AG04450 (cell line): ENCODE measurements around the gene CHML. TPM values are rescaled to one million over a fixed set of nuclear protein-coding genes. Genes with fewer than 3 reads are reported as not detected.

Experiments used
- CTCF ChIA-PET: fragments of 300-600, 350-600 bp; formaldehyde crosslinking; extraction: SDS; loops from one replicate; lab custom pipeline; 2022; ENCODE audit warnings: antibody characterized with exemption, inconsistent platforms; lab: Charles Lee
- POLR2A ChIA-PET: fragments of 350-600 bp; formaldehyde crosslinking; extraction: SDS; loops from one replicate; lab custom pipeline; 2021; ENCODE audit warnings: antibody characterized with exemption, inconsistent platforms; lab: Yijun Ruan, JAX
- DNase-seq: peaks from one replicate; pipeline ENCODE4 v3.0.0-alpha.2; 2011; ENCODE audit warnings: low read depth, low spot score
- H3K27ac ChIP-seq: one replicate; pipeline ENCODE4 v1.5.1; 2012; ENCODE audit warnings: low read depth, low read length, control low read depth
- H3K27me3 ChIP-seq: one replicate; pipeline ENCODE4 v1.6.0; 2012; ENCODE audit warnings: low read length; ENCODE audit not compliant: control insufficient read depth, insufficient read depth
- H3K4me3 ChIP-seq: 2 replicates; pipeline ENCODE4 v1.5.1; 2011; ENCODE audit warnings: mild to moderate bottlenecking, low read depth, low read length, control low read depth
- H3K9me3 ChIP-seq: 2 replicates; pipeline ENCODE4 v1.5.1; 2012; ENCODE audit warnings: low read length; ENCODE audit not compliant: control insufficient read depth, insufficient read depth
- polyA plus RNA-seq: library from polyadenylated mRNA; depleted of rRNA; stranded (reverse); fragments of >200 nt; gene quantifications from 2 replicates; pipeline ENCODE4 v1.2.3, GENCODE V29; 2011
- TF ChIP-seq, protein P1 (sequence below): IDR thresholded peaks from 2 replicates; pipeline ENCODE4 v1.5.1; 2011; ENCODE audit warnings: low read depth, low read length, control low read depth, inconsistent platforms

Gene CHML
- polyA plus RNA-seq, 1 experiment = 17.1 TPM

DNA sequence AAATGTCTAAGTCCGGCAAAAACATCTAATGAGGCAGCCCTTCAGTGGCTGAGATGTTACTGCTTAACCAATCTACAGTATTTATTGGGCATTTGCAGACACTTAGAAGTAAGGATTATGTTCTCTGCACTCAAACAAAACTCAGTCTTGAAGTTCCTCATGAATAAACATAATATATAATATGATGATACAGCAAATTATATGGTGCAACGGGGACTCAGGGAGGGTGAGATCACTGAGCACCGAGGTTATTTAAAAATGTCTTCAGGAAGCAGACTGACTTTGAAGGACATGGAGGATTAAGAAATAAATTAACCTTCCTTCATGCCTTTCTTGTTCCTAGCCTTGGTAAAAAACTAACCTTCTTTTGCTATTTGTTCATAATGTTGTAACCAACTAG, 39.8 kb upstream of the CHML start:
- DNase-seq = no peak
- ChIA-PET POLR2A (no interaction called here), CTCF (no interaction called here)
- no peaks in the 10 kb centered on the region for H3K27me3 ChIP-seq
- TF ChIP-seq, protein P1, sequence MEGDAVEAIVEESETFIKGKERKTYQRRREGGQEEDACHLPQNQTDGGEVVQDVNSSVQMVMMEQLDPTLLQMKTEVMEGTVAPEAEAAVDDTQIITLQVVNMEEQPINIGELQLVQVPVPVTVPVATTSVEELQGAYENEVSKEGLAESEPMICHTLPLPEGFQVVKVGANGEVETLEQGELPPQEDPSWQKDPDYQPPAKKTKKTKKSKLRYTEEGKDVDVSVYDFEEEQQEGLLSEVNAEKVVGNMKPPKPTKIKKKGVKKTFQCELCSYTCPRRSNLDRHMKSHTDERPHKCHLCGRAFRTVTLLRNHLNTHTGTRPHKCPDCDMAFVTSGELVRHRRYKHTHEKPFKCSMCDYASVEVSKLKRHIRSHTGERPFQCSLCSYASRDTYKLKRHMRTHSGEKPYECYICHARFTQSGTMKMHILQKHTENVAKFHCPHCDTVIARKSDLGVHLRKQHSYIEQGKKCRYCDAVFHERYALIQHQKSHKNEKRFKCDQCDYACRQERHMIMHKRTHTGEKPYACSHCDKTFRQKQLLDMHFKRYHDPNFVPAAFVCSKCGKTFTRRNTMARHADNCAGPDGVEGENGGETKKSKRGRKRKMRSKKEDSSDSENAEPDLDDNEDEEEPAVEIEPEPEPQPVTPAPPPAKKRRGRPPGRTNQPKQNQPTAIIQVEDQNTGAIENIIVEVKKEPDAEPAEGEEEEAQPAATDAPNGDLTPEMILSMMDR = no peak
- no peak overlapping the region for H3K27ac ChIP-seq
- no peak overlapping the region for H3K4me3 ChIP-seq
- H3K9me3 ChIP-seq = no peaks in the 10 kb centered on the region

DNA sequence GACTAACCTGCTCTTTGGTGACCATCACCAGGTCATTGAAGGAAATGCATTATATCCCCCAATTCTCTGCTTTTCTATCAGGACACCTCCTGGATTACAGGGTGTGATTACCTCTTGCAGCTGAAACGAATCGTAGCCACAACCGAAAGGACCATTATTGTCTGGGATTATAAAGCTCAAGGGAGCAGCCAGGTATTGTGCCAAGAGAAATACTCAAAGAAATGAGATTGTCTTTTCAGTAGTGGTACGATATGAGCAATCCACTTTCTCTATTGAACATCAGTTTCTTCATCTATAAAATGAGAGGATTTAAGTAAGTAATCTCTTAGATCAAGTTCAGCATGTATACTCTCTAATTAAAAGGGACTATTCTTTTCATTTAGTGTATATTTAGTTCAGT, 39.2 kb upstream of the CHML start:
- Histone ChIP-seq H3K4me3 (no peak overlapping the region), H3K27me3 (no peaks in the 10 kb centered on the region), H3K9me3 (no peaks in the 10 kb centered on the region), H3K27ac (no peak overlapping the region)
- ChIA-PET CTCF (no interaction called here), POLR2A (no interaction called here)
- TF ChIP-seq, protein P1 = no peak
- DNase-seq = no peak

DNA sequence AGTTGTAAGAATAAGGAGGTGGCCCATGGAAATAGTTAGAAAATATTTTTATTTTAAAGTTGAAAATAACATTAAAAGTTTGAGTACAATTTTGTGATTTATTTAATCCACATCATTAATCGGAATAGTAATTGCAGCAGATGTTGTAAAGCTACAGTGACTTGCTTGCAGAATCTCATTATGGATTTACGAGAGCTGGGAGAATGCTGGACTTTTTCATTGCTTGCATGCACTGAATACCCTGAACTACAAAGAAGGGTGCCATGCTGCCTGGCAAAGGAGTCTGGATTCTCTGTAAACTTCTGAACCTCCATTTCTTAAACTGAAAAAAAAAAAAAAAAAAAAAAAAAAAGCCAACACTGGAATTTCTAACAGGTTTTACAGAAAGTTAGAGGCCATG, 38.4 kb upstream of the CHML start:
- ChIA-PET CTCF (no interaction called here), POLR2A (no interaction called here)
- Histone ChIP-seq H3K9me3 (no peaks in the 10 kb centered on the region), H3K27me3 (no peaks in the 10 kb centered on the region), H3K4me3 (no peak overlapping the region), H3K27ac (no peak overlapping the region)
- no peak for DNase-seq
- TF ChIP-seq, protein P1 = no peak

DNA sequence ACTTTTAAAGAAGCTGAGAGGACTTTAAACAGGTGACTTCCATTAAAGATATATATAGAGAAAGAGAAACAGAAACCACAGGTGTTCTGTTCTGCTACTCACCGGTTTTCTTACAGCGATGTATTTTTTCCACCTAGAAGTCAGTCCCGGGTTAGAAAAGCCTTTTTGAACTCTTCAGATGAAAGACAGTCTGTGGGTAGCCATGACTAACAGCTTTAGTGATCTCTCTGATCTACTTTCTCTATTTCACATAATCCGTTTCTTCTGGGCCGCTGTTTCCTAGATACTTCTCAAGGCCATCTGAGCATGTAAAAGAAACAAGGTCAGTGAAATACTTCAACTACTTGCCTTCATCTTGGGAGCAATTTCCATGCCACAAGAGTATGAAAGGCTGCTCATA, 37.0 kb upstream of the CHML start:
- DNase-seq = no peak
- TF ChIP-seq, protein P1 = no peak
- ChIA-PET CTCF (no interaction called here), POLR2A (no interaction called here)
- no peaks in the 10 kb centered on the region for H3K9me3 ChIP-seq
- no peaks in the 10 kb centered on the region for H3K27me3 ChIP-seq
- H3K27ac ChIP-seq = no peak overlapping the region
- no peak overlapping the region for H3K4me3 ChIP-seq

DNA sequence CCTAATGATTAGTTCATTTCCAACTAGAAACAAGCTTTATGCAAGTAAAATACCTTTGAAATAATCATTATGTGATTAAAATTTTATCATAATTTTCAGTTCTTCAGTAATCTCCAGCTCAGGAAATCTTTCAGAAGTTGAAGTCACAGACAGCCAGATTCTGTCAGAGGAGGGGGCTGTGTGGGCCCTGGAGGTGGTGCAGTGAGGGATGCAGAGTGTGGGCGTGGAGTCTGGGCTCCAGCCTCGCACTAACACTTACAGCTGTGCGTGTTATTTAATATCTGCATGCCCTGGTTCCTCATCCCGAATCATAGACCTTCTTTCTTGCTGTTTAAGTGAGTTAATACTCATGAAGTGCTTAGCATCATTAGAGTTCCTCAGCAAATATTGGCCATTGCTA, 35.8 kb upstream of the CHML start:
- ChIA-PET CTCF (no interaction called here), POLR2A (no interaction called here)
- Histone ChIP-seq H3K4me3 (no peak overlapping the region), H3K27me3 (no peaks in the 10 kb centered on the region), H3K27ac (no peak overlapping the region), H3K9me3 (no peaks in the 10 kb centered on the region)
- TF ChIP-seq, protein P1 = no peak
- no peak for DNase-seq
